ENCODE results near the gene CD274. TPM values are rescaled to one million over a fixed set of nuclear protein-coding genes. Genes with fewer than 3 reads are reported as not detected.

CD274 gene
- total and polyA plus RNA-seq, 2 experiments from 2014 or later: 0.07 TPM; not detected in 1

- H3K4me3 ChIP-seq: no peak overlapping the region
- no peak for DNase-seq (ENCODE audit: low spot score)
- H2AFZ ChIP-seq: no peak overlapping the region
- no peaks in the 10 kb centered on the region for H3K9me2 ChIP-seq (replicated peaks; ENCODE audit: insufficient read depth)
- H3K36me3 ChIP-seq (replicated peaks; ENCODE audit: insufficient read depth, low read depth): no peaks in the 10 kb centered on the region
- no peaks in the 10 kb centered on the region for H3K9me3 ChIP-seq (ENCODE audit: low read depth)
- WGBS (ENCODE audit: low lambda C conversion rate, missing lambda C conversion rate): 96% methylated on average over 5 of the region's 5 CpGs
- no peaks in the 10 kb centered on the region for H4K20me1 ChIP-seq (ENCODE audit: insufficient read depth, poor library complexity, severe bottlenecking)
- no peak overlapping the region for H3K4me2 ChIP-seq
- no peaks in the 10 kb centered on the region for H3K4me1 ChIP-seq (ENCODE audit: insufficient read depth)
- TF ChIP-seq EZH2 (IDR thresholded peaks at IDR 0.05; ENCODE audit: borderline replicate concordance) (no peak), EZH2phosphoT487 (IDR thresholded peaks at IDR 0.05; ENCODE audit: low read depth, severe bottlenecking, unreplicated experiment) (no peak), CTCF (IDR thresholded peaks at IDR 0.05; ENCODE audit: poor library complexity) (no peak)
- H3K27ac ChIP-seq: no peak overlapping the region
- no peaks in the 10 kb centered on the region for H3K27me3 ChIP-seq
- no peaks in the 10 kb centered on the region for H3K79me2 ChIP-seq
Measured at GRCh38 chr9:5481322-5482040, 31.1 kb downstream of the CD274 start.

- no peak overlapping the region for H2AFZ ChIP-seq
- TF ChIP-seq EZH2phosphoT487 (IDR thresholded peaks at IDR 0.05; ENCODE audit: low read depth, severe bottlenecking, unreplicated experiment) (no peak), CTCF (IDR thresholded peaks at IDR 0.05; ENCODE audit: poor library complexity) (no peak), EZH2 (IDR thresholded peaks at IDR 0.05; ENCODE audit: borderline replicate concordance) (no peak)
- H3K79me2 ChIP-seq: no peaks in the 10 kb centered on the region
- H3K4me2 ChIP-seq: no peak overlapping the region
- no peaks in the 10 kb centered on the region for H3K36me3 ChIP-seq (replicated peaks; ENCODE audit: insufficient read depth, low read depth)
- 81% methylated on average over 8 of the region's 8 CpGs for WGBS (ENCODE audit: low lambda C conversion rate, missing lambda C conversion rate)
- no peaks in the 10 kb centered on the region for H3K9me2 ChIP-seq (replicated peaks; ENCODE audit: insufficient read depth)
- H3K27me3 ChIP-seq: no peaks in the 10 kb centered on the region
- H3K4me1 ChIP-seq (ENCODE audit: insufficient read depth): no peaks in the 10 kb centered on the region
- no peak overlapping the region for H3K27ac ChIP-seq
- no peaks in the 10 kb centered on the region for H3K9me3 ChIP-seq (ENCODE audit: low read depth)
- DNase-seq (ENCODE audit: low spot score): no peak
- no peaks in the 10 kb centered on the region for H4K20me1 ChIP-seq (ENCODE audit: insufficient read depth, poor library complexity, severe bottlenecking)
- no peak overlapping the region for H3K4me3 ChIP-seq
Measured at GRCh38 chr9:5482194-5482593, 31.9 kb downstream of the CD274 start.

GRCh38 chr9:5483306-5483705 is 33.0 kb downstream of the CD274 start:
- 93% methylated on average over 2 of the region's 2 CpGs for WGBS (ENCODE audit: low lambda C conversion rate, missing lambda C conversion rate)
- Histone ChIP-seq H3K4me3 (no peak overlapping the region), H3K4me2 (no peak overlapping the region), H3K27ac (no peak overlapping the region), H3K36me3 (replicated peaks; ENCODE audit: insufficient read depth, low read depth) (no peaks in the 10 kb centered on the region), H3K4me1 (ENCODE audit: insufficient read depth) (no peaks in the 10 kb centered on the region), H3K79me2 (no peaks in the 10 kb centered on the region), H3K27me3 (no peaks in the 10 kb centered on the region), H3K9me3 (ENCODE audit: low read depth) (no peaks in the 10 kb centered on the region), H2AFZ (no peak overlapping the region), H3K9me2 (replicated peaks; ENCODE audit: insufficient read depth) (no peaks in the 10 kb centered on the region), H4K20me1 (ENCODE audit: insufficient read depth, poor library complexity, severe bottlenecking) (no peaks in the 10 kb centered on the region)
- TF ChIP-seq EZH2 (IDR thresholded peaks at IDR 0.05; ENCODE audit: borderline replicate concordance): no peak
- TF ChIP-seq EZH2phosphoT487 (IDR thresholded peaks at IDR 0.05; ENCODE audit: low read depth, severe bottlenecking, unreplicated experiment): no peak
- no peak for TF ChIP-seq CTCF (IDR thresholded peaks at IDR 0.05; ENCODE audit: poor library complexity)
- no peak for DNase-seq (ENCODE audit: low spot score)
